Left ventricle myocardium inferior (tissue), 1 donor: Measurements from ENCODE around the gene IQGAP1. TPM values are rescaled to one million over a fixed set of nuclear protein-coding genes. Genes with fewer than 3 reads are reported as not detected.
A peak's percentile ranks its signal among the peaks of the same experiment; 100 is the strongest.

Source experiments
- DNase-seq: peaks from one replicate; pipeline ENCODE4 v3.0.0-alpha.2; 2020
- H3K27ac ChIP-seq: fragments of 200-600 bp; replicated peaks from 2 replicates; pipeline ENCODE4 v1.8.0; 2021
- H3K27me3 ChIP-seq: fragments of 200-600 bp; 2 replicates; pipeline ENCODE4 v1.8.0; 2021; ENCODE audit warnings: low read depth
- H3K36me3 ChIP-seq: fragments of 200-600 bp; 2 replicates; pipeline ENCODE4 v1.8.0; 2021
- H3K4me1 ChIP-seq: fragments of 200-600 bp; 2 replicates; pipeline ENCODE4 v1.8.0; 2021
- H3K4me3 ChIP-seq: fragments of 200-600 bp; 2 replicates; pipeline ENCODE4 v1.8.0; 2021; ENCODE audit warnings: mild to moderate bottlenecking, moderate library complexity
- H3K9me3 ChIP-seq: fragments of 200-600 bp; replicated peaks from 2 replicates; pipeline ENCODE4 v1.8.0; 2021
- CTCF ChIP-seq: fragments of 200-600 bp; IDR thresholded peaks from 2 replicates; pipeline ENCODE4 v1.8.0; 2021; ENCODE audit warnings: antibody characterized with exemption, mild to moderate bottlenecking, borderline replicate concordance
- intact Hi-C: fragments of 100-400 bp; cut with micrococcal nuclease; formaldehyde crosslinking; loops from one replicate; pipeline ENCODE4 v1.11.0; 2022
- total RNA-seq: library from RNA; stranded (reverse); fragmentation: NEBNext Ultra II Directional; extraction: Animal tissue kit (Norgen Biotek cat#: 25700); gene quantifications from one replicate; pipeline ENCODE4 v1.2.1, GENCODE V29; 2021
- donor health status: DM: no; HTN: yes; CAD: no; lungs with severe emphysema.

IQGAP1 gene
- total RNA-seq, 1 donor from 2014 or later = 39.2 TPM

- no peaks in the 10 kb centered on the region for H3K27me3 ChIP-seq
- H3K27ac ChIP-seq = peak overlapping the region; percentile 71
- H3K4me3 ChIP-seq = no peak overlapping the region
- intact Hi-C loops = no loop called here
- peaks cover 11% of the 10 kb centered on the region for H3K4me1 ChIP-seq
- DNase-seq = no peak
- TF ChIP-seq CTCF = no peak
- no peaks in the 10 kb centered on the region for H3K36me3 ChIP-seq
- peaks cover 14% of the 10 kb centered on the region for H3K9me3 ChIP-seq
These were observed 11.3 kb upstream of the IQGAP1 start for GRCh38 chr15:90376789-90377188.

- Histone ChIP-seq H3K4me1 (peaks cover 11% of the 10 kb centered on the region), H3K36me3 (no peaks in the 10 kb centered on the region), H3K4me3 (no peak overlapping the region), H3K27ac (no peak overlapping the region), H3K27me3 (no peaks in the 10 kb centered on the region), H3K9me3 (peaks cover 14% of the 10 kb centered on the region)
- no peak for DNase-seq
- intact Hi-C loops = no loop called here
- no peak for TF ChIP-seq CTCF
These were observed 8.8 kb upstream of the IQGAP1 start for GRCh38 chr15:90379263-90379662.

GRCh38 chr15:90381515-90381914 is 6.5 kb upstream of the IQGAP1 start:
- DNase-seq = no peak
- Histone ChIP-seq H3K4me1 (peaks cover 11% of the 10 kb centered on the region), H3K36me3 (no peaks in the 10 kb centered on the region), H3K4me3 (no peak overlapping the region), H3K27ac (no peak overlapping the region), H3K9me3 (peaks cover 14% of the 10 kb centered on the region), H3K27me3 (no peaks in the 10 kb centered on the region)
- TF ChIP-seq CTCF = no peak
- intact Hi-C loops = no loop called here

GRCh38 chr15:90382320-90382719 is 5.7 kb upstream of the IQGAP1 start:
- no peaks in the 10 kb centered on the region for H3K27me3 ChIP-seq
- intact Hi-C loops = no loop called here
- peaks cover 6% of the 10 kb centered on the region for H3K4me1 ChIP-seq
- no peak for DNase-seq
- no peak for TF ChIP-seq CTCF
- H3K4me3 ChIP-seq = no peak overlapping the region
- H3K27ac ChIP-seq = no peak overlapping the region
- H3K36me3 ChIP-seq = no peaks in the 10 kb centered on the region
- peaks cover 14% of the 10 kb centered on the region for H3K9me3 ChIP-seq

GRCh38 chr15:90386221-90386620 is 1.8 kb upstream of the IQGAP1 start:
- peaks cover 30% of the 10 kb centered on the region for H3K4me1 ChIP-seq
- no peaks in the 10 kb centered on the region for H3K9me3 ChIP-seq
- intact Hi-C loops = no loop called here
- H3K4me3 ChIP-seq = no peak overlapping the region
- H3K27me3 ChIP-seq = no peaks in the 10 kb centered on the region
- DNase-seq = no peak
- H3K27ac ChIP-seq = peak overlapping the region; percentile 30
- no peak for TF ChIP-seq CTCF
- H3K36me3 ChIP-seq = peaks cover 7% of the 10 kb centered on the region
